Measurements from ENCODE around the gene LPIN1. TPM values are rescaled to one million over a fixed set of nuclear protein-coding genes. Genes with fewer than 3 reads are reported as not detected.

The LPIN1 gene
- total and polyA plus RNA-seq, 2 of the 8 experiments (the other 6 are each of a cell fraction or from before 2014, with no cell fraction given), result 4.3 to 9.8 TPM

GRCh38 chr2:11797846-11798245 is 51.4 kb downstream of the LPIN1 start:
- no peaks in the 10 kb centered on the region for H3K9me3 ChIP-seq (ENCODE audit: insufficient read depth in 2 of 2, low read depth in 1 of 2, low read length in 1 of 2)
- H2AK5ac ChIP-seq (ENCODE audit: low read depth, low read length), result no peak overlapping the region
- no peaks in the 10 kb centered on the region for H3K79me1 ChIP-seq (ENCODE audit: low read depth, low read length)
- H2AFZ ChIP-seq (ENCODE audit: low read length), result no peak overlapping the region
- no peak overlapping the region for H2BK5ac ChIP-seq (ENCODE audit: low read depth, low read length)
- H3K56ac ChIP-seq (replicated peaks; ENCODE audit: insufficient read length, low read depth, low read length), result no peak overlapping the region
- H3K23ac ChIP-seq (ENCODE audit: insufficient read length), result no peak overlapping the region
- no peak overlapping the region for H2BK12ac ChIP-seq (ENCODE audit: low read depth, low read length)
- H4K20me1 ChIP-seq (replicated peaks in 1 of 2; ENCODE audit: control insufficient read depth in 1 of 2, insufficient read depth in 2 of 2, low read length in 2 of 2), result no peaks in the 10 kb centered on the region
- ChIA-PET CTCF (ENCODE audit: partially characterized antibody) (interaction anchor here (1.8 kb wide), 1 partner anchor 13 kb away, joined by 6 read pairs; no protein-coding TSS in a partner anchor), POLR2A (ENCODE audit: partially characterized antibody) (no interaction called here)
- H3K23me2 ChIP-seq (ENCODE audit: low read depth, low read length), result no peaks in the 10 kb centered on the region
- peaks cover 0 to 13% (median 1%) of the 10 kb centered on the region in 4 experiments; a peak in 4 of 8 replicates for H3K36me3 ChIP-seq (ENCODE audit: control insufficient read depth in 2 of 4, insufficient read depth in 4 of 4, low read length in 3 of 4)
- H3K79me2 ChIP-seq (ENCODE audit: control insufficient read depth in 1 of 2, insufficient read depth in 2 of 2, low read length in 2 of 2), result no peaks in the 10 kb centered on the region
- no peak overlapping the region for H3K18ac ChIP-seq (ENCODE audit: extremely low read depth, low read length)
- no peak for FAIRE-seq
- no peak overlapping the region for H3K4me2 ChIP-seq (ENCODE audit: insufficient read depth in 1 of 2, low read depth in 2 of 2, low read length in 2 of 2)
- no peak overlapping the region for H4K91ac ChIP-seq (replicated peaks; ENCODE audit: insufficient read length, low read length)
- no peak overlapping the region for H3K4ac ChIP-seq (replicated peaks; ENCODE audit: insufficient read length, low read depth, low read length)
- DNase-seq (ENCODE audit: low read depth in 1 of 2, low spot score in 2 of 2), result no peak
- 95% methylated on average over 5 of the region's 6 CpGs; no CpG with 5 or more reads in 1 of the 2 experiments for WGBS, 2 experiments (ENCODE audit: extremely low coverage in 1 of 2, insufficient coverage in 1 of 2, insufficient read length in 1 of 2, insufficient replicate concordance in 2 of 2, low coverage in 1 of 2, low lambda C conversion rate in 2 of 2, missing lambda C conversion rate in 1 of 2)
- H3K4me1 ChIP-seq (replicated peaks in 1 of 4; ENCODE audit: control insufficient read depth in 3 of 4, insufficient read depth in 4 of 4, low read length in 3 of 4), result no peaks in the 10 kb centered on the region
- no peak overlapping the region for H4K5ac ChIP-seq (ENCODE audit: insufficient read length, low read depth, low read length)
- no peak overlapping the region for H4K8ac ChIP-seq (ENCODE audit: extremely low read depth, insufficient read depth, low read length)
- H3K9ac ChIP-seq (replicated peaks in 1 of 4; ENCODE audit: extremely low read depth in 1 of 4, low read depth in 3 of 4, low read length in 3 of 4), result no peak overlapping the region
- H2BK20ac ChIP-seq (ENCODE audit: low read length), result no peak overlapping the region
- H3K27ac ChIP-seq (ENCODE audit: low read depth, low read length), result no peak overlapping the region
- no peak for TF ChIP-seq SP4 (IDR thresholded peaks at IDR 0.05; ENCODE audit: low read length)
- no peak for TF ChIP-seq BACH1 (IDR thresholded peaks at IDR 0.05; ENCODE audit: low read length)
- no peak for TF ChIP-seq ATF2 (IDR thresholded peaks at IDR 0.05; ENCODE audit: low read length)
- no peak overlapping the region for H2BK15ac ChIP-seq (ENCODE audit: low read length)
- H2BK120ac ChIP-seq (replicated peaks; ENCODE audit: low read depth, low read length), result no peak overlapping the region
- H3K14ac ChIP-seq (ENCODE audit: insufficient read length), result no peak overlapping the region
- H3K4me3 ChIP-seq (ENCODE audit: extremely low read depth in 1 of 4, insufficient read depth in 2 of 4, low read depth in 3 of 4, low read length in 4 of 4), result no peak overlapping the region
- no peaks in the 10 kb centered on the region for H3K27me3 ChIP-seq (replicated peaks in 1 of 4; ENCODE audit: control insufficient read depth in 3 of 4, extremely low read depth in 1 of 4, insufficient read depth in 3 of 4, low read length in 3 of 4)

All from H1 (cell line).